HG03354 (cell line): Measurements from ENCODE around the gene FOXL1.

ENCODE experiments used
- ATAC-seq: cut with Tn5 transposase; IDR thresholded peaks from one replicate; pipeline ENCODE4 v1.9.1; 2021; ENCODE audit warnings: mild to moderate bottlenecking; ENCODE audit not compliant: unreplicated experiment, poor library complexity, severe bottlenecking

Gene FOXL1

GRCh38 chr16:86622700-86623615 lies 44.6 kb downstream of the FOXL1 start:
- no peak for ATAC-seq

GRCh38 chr16:86625029-86625428 lies 46.7 kb downstream of the FOXL1 start:
- ATAC-seq = no peak

- no peak for ATAC-seq
These were observed 47.5 kb downstream of the FOXL1 start for GRCh38 chr16:86625821-86626220.

GRCh38 chr16:86626284-86626683 lies 47.9 kb downstream of the FOXL1 start:
- ATAC-seq = no peak

- no peak for ATAC-seq
These were observed 48.6 kb downstream of the FOXL1 start for GRCh38 chr16:86626966-86627365.

GRCh38 chr16:86628614-86629013 lies 50.3 kb downstream of the FOXL1 start:
- no peak for ATAC-seq

GRCh38 chr16:86630471-86630870 lies 52.1 kb downstream of the FOXL1 start:
- no peak for ATAC-seq

GRCh38 chr16:86631444-86631843 lies 53.1 kb downstream of the FOXL1 start:
- ATAC-seq = no peak
